ENCODE results near the gene ARHGEF10L. TPM values are rescaled to one million over a fixed set of nuclear protein-coding genes. Genes with fewer than 3 reads are reported as not detected.
A peak's percentile ranks its signal among the peaks of the same experiment; 100 is the strongest.

The ARHGEF10L gene
- total and polyA plus RNA-seq, 4 donors = 15.0 to 43.4 (median 24.3) TPM

DNA sequence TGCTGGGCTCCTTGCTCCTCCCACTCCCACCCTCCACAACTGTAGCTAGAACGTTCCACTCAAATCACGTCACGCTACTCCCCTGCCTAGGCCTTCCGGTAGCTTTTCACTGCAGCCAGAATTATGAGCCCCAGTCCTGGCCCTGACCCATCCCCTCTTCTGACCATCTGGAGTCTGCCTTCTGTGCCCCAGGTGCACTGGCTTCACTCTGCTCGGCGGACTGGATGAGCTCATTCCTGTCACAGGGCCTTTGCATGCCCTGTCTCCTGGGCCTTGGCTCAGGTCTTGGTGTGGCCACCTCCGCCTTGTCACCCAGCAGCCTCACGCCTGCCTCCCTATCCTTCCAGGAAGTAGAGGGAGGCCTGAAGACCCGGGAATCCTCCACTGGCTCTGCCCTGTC, 153.1 kb downstream of the ARHGEF10L start:
- 78 to 82% methylated on average over 9 of the region's 9 CpGs for WGBS, 2 donors

DNA sequence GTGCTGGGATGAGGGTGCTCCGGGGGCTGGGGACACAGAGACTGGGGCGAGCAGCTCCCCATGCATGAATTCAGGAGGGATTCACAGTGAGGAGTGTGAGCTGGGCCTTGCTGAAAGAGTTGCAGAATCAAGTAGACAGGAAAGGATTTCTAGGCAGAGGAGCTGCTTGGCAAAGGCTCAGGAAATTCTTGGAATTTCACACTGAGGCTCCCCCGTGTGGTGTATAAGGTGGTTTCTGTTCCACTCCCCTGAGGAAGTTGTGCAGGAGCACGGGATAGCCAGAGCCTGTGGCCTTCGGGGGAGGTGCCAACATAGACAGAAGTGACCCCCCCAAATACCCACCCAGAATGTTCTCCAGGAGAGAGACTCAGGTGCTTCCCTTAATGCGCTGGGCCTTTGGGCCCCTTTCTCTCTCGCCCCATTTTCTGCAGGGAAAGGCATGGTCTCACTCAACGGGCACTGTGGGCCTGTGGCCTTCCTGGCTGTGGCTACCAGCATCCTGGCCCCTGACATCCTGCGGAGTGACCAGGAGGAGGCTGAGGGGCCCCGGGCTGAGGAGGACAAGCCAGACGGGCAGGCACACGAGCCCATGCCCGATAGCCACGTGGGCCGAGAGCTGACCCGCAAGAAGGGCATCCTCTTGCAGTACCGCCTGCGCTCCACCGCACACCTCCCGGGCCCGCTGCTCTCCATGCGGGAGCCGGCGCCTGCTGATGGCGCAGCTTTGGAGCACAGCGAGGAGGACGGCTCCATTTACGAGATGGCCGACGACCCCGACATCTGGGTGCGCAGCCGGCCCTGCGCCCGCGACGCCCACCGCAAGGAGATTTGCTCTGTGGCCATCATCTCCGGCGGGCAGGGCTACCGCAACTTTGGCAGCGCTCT, 157.2 kb downstream of the ARHGEF10L start:
- Histone ChIP-seq H3K9me3 (ENCODE audit: control insufficient read depth in 4 of 4, insufficient read depth in 3 of 4, low read length in 3 of 4) (no peaks in the 10 kb centered on the region), H3K36me3 (ENCODE audit: control insufficient read depth in 4 of 4, insufficient read depth in 4 of 4, low read length in 4 of 4) (peaks cover 0 to 26% (median 3%) of the 10 kb centered on the region in 4 donors), H3K27me3 (ENCODE audit: control insufficient read depth in 3 of 3, insufficient read depth in 3 of 3, low read length in 2 of 3) (no peaks in the 10 kb centered on the region), H3K4me1 (ENCODE audit: control insufficient read depth in 5 of 5, insufficient read depth in 5 of 5, low read length in 5 of 5) (peaks cover 0 to 4% (median 0%) of the 10 kb centered on the region in 5 donors), H3K4me3 (no peak overlapping the region), H3K27ac (ENCODE audit: low read depth in 1 of 2, low read length in 1 of 2) (no peak overlapping the region), H3K9ac (ENCODE audit: insufficient read depth in 1 of 2, low read length in 2 of 2) (no peak overlapping the region)
- DNase-seq (peak; percentile 56 to 79 (median 72)), ATAC-seq (ENCODE audit: insufficient read depth, low FRiP score) (no peak)
- WGBS, 2 donors = 86 to 88% methylated on average over 42 of the region's 42 CpGs
- TF ChIP-seq CTCF (IDR thresholded peaks at IDR 0.05; ENCODE audit: control extremely low read depth, extremely low read depth) = no peak

More for the DNA sequence above, 153.1 kb downstream of the ARHGEF10L start:
- Histone ChIP-seq H3K27ac (ENCODE audit: low read depth in 1 of 2, low read length in 1 of 2) (no peak overlapping the region), H3K27me3 (ENCODE audit: control insufficient read depth in 3 of 3, insufficient read depth in 3 of 3, low read length in 2 of 3) (no peaks in the 10 kb centered on the region), H3K9me3 (ENCODE audit: control insufficient read depth in 4 of 4, insufficient read depth in 3 of 4, low read length in 3 of 4) (no peaks in the 10 kb centered on the region), H3K9ac (ENCODE audit: insufficient read depth in 1 of 2, low read length in 2 of 2) (no peak overlapping the region), H3K36me3 (ENCODE audit: control insufficient read depth in 4 of 4, insufficient read depth in 4 of 4, low read length in 4 of 4) (peaks cover 3 to 40% (median 3%) of the 10 kb centered on the region in 4 donors), H3K4me1 (ENCODE audit: control insufficient read depth in 5 of 5, insufficient read depth in 5 of 5, low read length in 5 of 5) (peaks cover 0 to 18% (median 0%) of the 10 kb centered on the region in 5 donors), H3K4me3 (no peak overlapping the region)
- DNase-seq (no peak), ATAC-seq (ENCODE audit: insufficient read depth, low FRiP score) (no peak)
- TF ChIP-seq CTCF (IDR thresholded peaks at IDR 0.05; ENCODE audit: control extremely low read depth, extremely low read depth) = no peak

- WGBS, 2 donors = 30 to 58% methylated on average over 5 of the region's 5 CpGs
Measured at GRCh38 chr1:17697458-17697857, 158.0 kb downstream of the ARHGEF10L start.

More at GRCh38 chr1:17697458-17697857, 158.0 kb downstream of the ARHGEF10L start:
- Histone ChIP-seq H3K9me3 (ENCODE audit: control insufficient read depth in 4 of 4, insufficient read depth in 3 of 4, low read length in 3 of 4) (no peaks in the 10 kb centered on the region), H3K36me3 (ENCODE audit: control insufficient read depth in 4 of 4, insufficient read depth in 4 of 4, low read length in 4 of 4) (peaks cover 0 to 22% (median 3%) of the 10 kb centered on the region in 4 donors), H3K27ac (ENCODE audit: low read depth in 1 of 2, low read length in 1 of 2) (no peak overlapping the region), H3K9ac (ENCODE audit: insufficient read depth in 1 of 2, low read length in 2 of 2) (no peak overlapping the region), H3K4me1 (ENCODE audit: control insufficient read depth in 5 of 5, insufficient read depth in 5 of 5, low read length in 5 of 5) (peaks cover 0 to 4% (median 0%) of the 10 kb centered on the region in 5 donors), H3K4me3 (no peak overlapping the region), H3K27me3 (ENCODE audit: control insufficient read depth in 3 of 3, insufficient read depth in 3 of 3, low read length in 2 of 3) (no peaks in the 10 kb centered on the region)
- no peak for TF ChIP-seq CTCF (IDR thresholded peaks at IDR 0.05; ENCODE audit: control extremely low read depth, extremely low read depth)
- DNase-seq (no peak), ATAC-seq (ENCODE audit: insufficient read depth, low FRiP score) (no peak)

All from lung (tissue), 12 donors.